Placental pericyte (primary cell): ENCODE measurements around the gene TSBP1. TPM values are rescaled to one million over a fixed set of nuclear protein-coding genes. Genes with fewer than 3 reads are reported as not detected.

Experiments
- small RNA-seq: library from RNA; depleted of rRNA; stranded (forward); fragments of <200 nt; gene quantifications from one replicate; pipeline ENCODE3, GENCODE V24; 2012; ENCODE audit warnings: low replicate concordance
- total RNA-seq: library from RNA; depleted of rRNA; stranded (reverse); fragments of >200 nt; gene quantifications from 2 replicates; pipeline ENCODE4 v1.2.3, GENCODE V29; 2012

TSBP1 gene, protein sequence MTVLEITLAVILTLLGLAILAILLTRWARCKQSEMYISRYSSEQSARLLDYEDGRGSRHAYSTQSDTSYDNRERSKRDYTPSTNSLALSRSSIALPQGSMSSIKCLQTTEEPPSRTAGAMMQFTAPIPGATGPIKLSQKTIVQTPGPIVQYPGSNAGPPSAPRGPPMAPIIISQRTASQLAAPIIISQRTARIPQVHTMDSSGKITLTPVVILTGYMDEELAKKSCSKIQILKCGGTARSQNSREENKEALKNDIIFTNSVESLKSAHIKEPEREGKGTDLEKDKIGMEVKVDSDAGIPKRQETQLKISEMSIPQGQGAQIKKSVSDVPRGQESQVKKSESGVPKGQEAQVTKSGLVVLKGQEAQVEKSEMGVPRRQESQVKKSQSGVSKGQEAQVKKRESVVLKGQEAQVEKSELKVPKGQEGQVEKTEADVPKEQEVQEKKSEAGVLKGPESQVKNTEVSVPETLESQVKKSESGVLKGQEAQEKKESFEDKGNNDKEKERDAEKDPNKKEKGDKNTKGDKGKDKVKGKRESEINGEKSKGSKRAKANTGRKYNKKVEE
- not detected in 2 replicates for total RNA-seq

GRCh38 chr6:32371803-32372202, at the start of gene TSBP1:
TSBP1 (minus strand) TSS chr6:32371903; CDS start chr6:32371706, 197 bp downstream.

DNA sequence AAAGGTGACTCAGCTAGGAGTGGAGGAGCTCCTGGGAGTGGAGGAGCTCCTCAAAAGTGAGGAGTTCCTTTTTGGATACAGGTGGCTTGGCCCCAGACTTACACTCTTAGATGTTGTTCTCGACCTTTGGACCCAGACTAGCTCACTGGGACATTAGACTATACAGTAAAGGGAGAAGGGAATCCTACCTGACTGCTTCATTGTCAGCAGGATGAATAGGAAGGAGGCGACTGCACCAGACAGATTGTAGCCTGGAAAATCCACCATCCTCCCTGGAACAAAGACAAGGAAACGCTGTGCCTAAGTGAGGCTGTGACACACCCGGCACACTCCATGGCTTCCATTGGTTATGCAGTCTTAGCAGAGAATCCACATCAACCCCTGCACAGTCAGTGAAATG, 35.2 kb upstream of the TSBP1 start, which contains the start of gene BTNL2:
TSS of gene BTNL2 (minus strand) at position 325 of the 400 bp plus-strand sequence. CDS start at position 267, 58 bp downstream.

Small RNA genes lying within 50 kb of the gene (small RNA-seq; reads per million reads assigned to genes)
- not detected for gene RNU6-603P

Other genes starting within 250 kb of the TSBP1 start
- 28.8 and 39.2 TPM in 2 replicates for gene ATF6B, start 243.7 kb downstream of the TSBP1 start, total RNA-seq
- 5.9 and 6.4 TPM in 2 replicates for gene FKBPL, start 241.6 kb downstream of the TSBP1 start, total RNA-seq
- 0.29 and 0.44 TPM in 2 replicates for gene PRRT1, start 220.0 kb downstream of the TSBP1 start, total RNA-seq
- gene PPT2, start 217.8 kb downstream of the TSBP1 start, total RNA-seq = 25.8 and 46.8 TPM in 2 replicates
- 0.44 and 0.86 TPM in 2 replicates for gene EGFL8, start 207.3 kb downstream of the TSBP1 start, total RNA-seq
- gene AGPAT1, start 195.8 kb downstream of the TSBP1 start, total RNA-seq = 43.3 and 48.4 TPM in 2 replicates
- gene RNF5, start 193.5 kb downstream of the TSBP1 start, total RNA-seq = 24.3 and 35.6 TPM in 2 replicates
- 0.29 and 0.66 TPM in 2 replicates for gene AGER, start 187.7 kb downstream of the TSBP1 start, total RNA-seq
- gene PBX2, start 181.7 kb downstream of the TSBP1 start, total RNA-seq = 51.4 and 57.8 TPM in 2 replicates
- gene GPSM3, start 179.3 kb downstream of the TSBP1 start, total RNA-seq = 5.5 and 10.9 TPM in 2 replicates
- gene NOTCH4, start 147.8 kb downstream of the TSBP1 start, total RNA-seq = 0.44 and 1.1 TPM in 2 replicates
- gene BTNL2, start 35.3 kb upstream of the TSBP1 start, total RNA-seq = not detected in 2 replicates
- gene HLA-DRA, start 68.0 kb upstream of the TSBP1 start, total RNA-seq = 0.22 and 0.72 TPM in 2 replicates
- gene HLA-DRB5, start 158.4 kb upstream of the TSBP1 start, total RNA-seq = 0.14 TPM in 1 of 2 replicates, not detected in the other
- 0.14 TPM in 1 of 2 replicates, not detected in the other for gene HLA-DRB1, start 217.9 kb upstream of the TSBP1 start, total RNA-seq